NCI-H1105 (cell line): ENCODE results near the gene KCNQ1.

Source experiments
- DNase-seq: peaks from one replicate; lab custom pipeline; 2025; lab: John Stamatoyannopoulos, UW

KCNQ1 gene

GRCh38 chr11:2806351-2807024 lies 361.7 kb downstream of the KCNQ1 start:
- DNase-seq: no peak

- no peak for DNase-seq
Measured at GRCh38 chr11:2807025-2807681, 362.3 kb downstream of the KCNQ1 start.

GRCh38 chr11:2807801-2808241 lies 363.0 kb downstream of the KCNQ1 start:
- DNase-seq: no peak

- DNase-seq: no peak
Measured at GRCh38 chr11:2808850-2809846, 364.3 kb downstream of the KCNQ1 start.

GRCh38 chr11:2809854-2810253 lies 365.0 kb downstream of the KCNQ1 start:
- no peak for DNase-seq

GRCh38 chr11:2810411-2811205 lies 365.8 kb downstream of the KCNQ1 start:
- DNase-seq: no peak

GRCh38 chr11:2811206-2812091 lies 366.6 kb downstream of the KCNQ1 start:
- DNase-seq: no peak

GRCh38 chr11:2812371-2812991 lies 367.7 kb downstream of the KCNQ1 start:
- DNase-seq: no peak

- no peak for DNase-seq
Measured at GRCh38 chr11:2813141-2813908, 368.5 kb downstream of the KCNQ1 start.

- DNase-seq: no peak
Measured at GRCh38 chr11:2813968-2814367, 369.2 kb downstream of the KCNQ1 start.

- no peak for DNase-seq
Measured at GRCh38 chr11:2814751-2815150, 369.9 kb downstream of the KCNQ1 start.

GRCh38 chr11:2815762-2816496 lies 371.1 kb downstream of the KCNQ1 start:
- no peak for DNase-seq

- no peak for DNase-seq
Measured at GRCh38 chr11:2816523-2816922, 371.7 kb downstream of the KCNQ1 start.

- DNase-seq: no peak
Measured at GRCh38 chr11:2816941-2817421, 372.2 kb downstream of the KCNQ1 start.

- no peak for DNase-seq
Measured at GRCh38 chr11:2817431-2817830, 372.6 kb downstream of the KCNQ1 start.

GRCh38 chr11:2818021-2818420 lies 373.2 kb downstream of the KCNQ1 start:
- no peak for DNase-seq

- DNase-seq: no peak
Measured at GRCh38 chr11:2818503-2818902, 373.7 kb downstream of the KCNQ1 start.

GRCh38 chr11:2819316-2819715 lies 374.5 kb downstream of the KCNQ1 start:
- no peak for DNase-seq

- no peak for DNase-seq
Measured at GRCh38 chr11:2820976-2821375, 376.2 kb downstream of the KCNQ1 start.
